Natural killer cell (primary cell): ENCODE measurements around the gene XXYLT1. TPM values are rescaled to one million over a fixed set of nuclear protein-coding genes. Genes with fewer than 3 reads are reported as not detected.
A peak's percentile ranks its signal among the peaks of the same experiment; 100 is the strongest.

ENCODE experiments used
- ATAC-seq, 3 donors: fragments of 150-1000 bp in 2 of 3; fragments of 200-7000 bp in 1 of 3; cut with Tn5 transposase; 1 replicate in 1 of 3; 2 replicates in 2 of 3; pipeline ENCODE4 v1.10.0; 2021; ENCODE audit warnings: mild to moderate bottlenecking in 2 of 3, moderate library complexity in 2 of 3
- DNase-seq, 2 donors: peaks; one replicate each; pipeline versions ENCODE4 v3.0.0 to v3.0.0-alpha.2; 2013 to 2021; ENCODE audit warnings: mixed read lengths in 1 of 2
- H3K27ac ChIP-seq: one replicate; pipeline ENCODE4 v1.5.1; 2013; ENCODE audit warnings: mild to moderate bottlenecking, low read length
- H3K27me3 ChIP-seq: one replicate; pipeline ENCODE4 v1.6.1; 2013; ENCODE audit warnings: low read length; ENCODE audit not compliant: control insufficient read depth, insufficient read depth
- H3K36me3 ChIP-seq: one replicate; pipeline ENCODE4 v1.6.1; 2013; ENCODE audit warnings: low read length; ENCODE audit not compliant: control insufficient read depth, insufficient read depth
- H3K4me1 ChIP-seq: one replicate; pipeline ENCODE4 v1.6.1; 2013; ENCODE audit warnings: low read length; ENCODE audit not compliant: control insufficient read depth, insufficient read depth
- H3K4me3 ChIP-seq: one replicate; pipeline ENCODE4 v1.5.1; 2013; ENCODE audit warnings: low read length
- H3K9me3 ChIP-seq: one replicate; pipeline ENCODE4 v1.6.1; 2013; ENCODE audit warnings: low read length; ENCODE audit not compliant: control insufficient read depth, insufficient read depth
- H3K27ac Mint-ChIP-seq, 2 donors: one replicate each; pipeline ENCODE4 v1.8.0; 2022; ENCODE audit warnings: mild to moderate bottlenecking in 2 of 2, mixed read lengths in 2 of 2, moderate library complexity in 1 of 2
- H3K27me3 Mint-ChIP-seq, 2 donors: one replicate each; pipeline ENCODE4 v1.8.0; 2022; ENCODE audit warnings: low read depth in 2 of 2, mixed read lengths in 2 of 2
- H3K36me3 Mint-ChIP-seq: one replicate; pipeline ENCODE4 v1.8.0; 2022; ENCODE audit warnings: mixed read lengths
- H3K4me1 Mint-ChIP-seq, 2 donors: one replicate each; pipeline ENCODE4 v1.8.0; 2022; ENCODE audit warnings: mixed read lengths in 2 of 2
- H3K4me3 Mint-ChIP-seq: one replicate; pipeline ENCODE4 v1.8.0; 2022; ENCODE audit warnings: mild to moderate bottlenecking, moderate library complexity, mixed read lengths
- H3K9me3 Mint-ChIP-seq, 2 donors: one replicate each; pipeline ENCODE4 v1.8.0; 2022; ENCODE audit warnings: mixed read lengths in 2 of 2
- CTCF ChIP-seq: fragments of 200-600 bp; IDR thresholded peaks from one replicate; pipeline ENCODE4 v1.8.0; 2022; ENCODE audit warnings: antibody characterized with exemption
- WGBS: methylation state at CpG from one replicate; pipeline ENCODE4 v1.1.7; 2013; ENCODE audit warnings: missing lambda C conversion rate; ENCODE audit not compliant: insufficient coverage; 5-methylcytosine and 5-hydroxymethylcytosine counted together
- intact Hi-C: fragments of 100-400 bp; cut with micrococcal nuclease; formaldehyde crosslinking; loops from one replicate; pipeline ENCODE4 v1.14.2; 2022
- total RNA-seq, 4 donors: library from RNA; stranded (reverse); fragments of 120-200 nt in 1 of 4; gene quantifications; one replicate each; pipeline versions ENCODE4 v1.2.3 to v1.2.4, GENCODE V29; 2013 to 2022

Gene XXYLT1
- total RNA-seq, 3 donors from 2014 or later (not counting 1 experiment from before 2014, with no cell fraction given) = 8.7 to 13.6 (median 10.2) TPM

DNA sequence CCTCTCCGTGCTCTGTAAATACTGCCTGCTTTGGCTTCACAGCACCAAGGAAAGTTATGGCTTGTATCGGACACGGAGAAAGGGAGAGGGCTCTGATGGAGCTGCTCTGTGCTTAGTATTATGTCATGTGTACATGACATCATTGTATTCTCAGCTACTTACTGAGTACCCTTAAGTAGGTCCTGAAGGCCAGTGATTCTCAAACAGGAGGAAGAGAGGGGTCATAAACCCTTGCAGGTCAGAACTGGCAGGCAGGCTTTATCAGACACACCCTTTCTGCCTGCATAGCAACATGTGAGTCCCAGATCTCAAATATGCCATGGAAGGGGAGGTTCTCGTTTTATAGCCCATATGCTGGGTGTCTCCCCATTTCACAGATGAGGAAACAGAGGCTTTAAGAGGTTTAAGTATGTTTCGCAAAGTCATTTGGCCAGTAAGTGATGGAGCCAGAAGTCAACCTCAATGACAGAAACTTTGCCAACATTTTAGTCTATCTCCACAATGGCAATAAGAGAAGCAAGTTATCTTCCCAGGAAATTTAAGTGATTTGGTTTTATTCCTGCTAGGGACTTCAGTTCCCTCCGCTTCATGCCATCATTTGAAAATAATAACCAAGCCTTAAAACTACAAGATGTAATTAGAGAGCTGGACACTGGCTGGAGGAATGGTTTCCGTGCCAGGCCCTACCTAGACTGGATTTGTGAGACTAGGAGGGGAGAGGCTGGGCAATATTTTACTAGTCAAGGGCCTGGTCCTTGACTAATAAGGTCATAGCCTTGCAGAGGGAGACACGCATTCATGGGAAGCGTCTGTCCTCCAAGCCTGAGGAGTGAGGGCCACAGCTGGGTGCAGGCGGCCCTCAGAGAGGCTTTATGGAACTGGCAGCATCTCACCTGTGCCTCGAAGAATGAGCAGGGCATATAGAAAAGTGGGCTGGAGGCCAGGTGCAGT is 133.0 kb downstream of the XXYLT1 start:
- Mint-ChIP-seq H3K27me3 (no peaks in the 10 kb centered on the region), H3K9me3 (peaks cover 2 to 3% of the 10 kb centered on the region in 2 donors), H3K36me3 (no peaks in the 10 kb centered on the region), H3K27ac (no peak overlapping the region), H3K4me1 (peaks cover 0 to 5% of the 10 kb centered on the region in 2 donors), H3K4me3 (no peak overlapping the region)
- Histone ChIP-seq H3K4me1 (no peaks in the 10 kb centered on the region), H3K4me3 (no peak overlapping the region), H3K27ac (no peak overlapping the region), H3K27me3 (no peaks in the 10 kb centered on the region), H3K36me3 (no peaks in the 10 kb centered on the region), H3K9me3 (peaks cover 8% of the 10 kb centered on the region)
- no peak for TF ChIP-seq CTCF
- intact Hi-C loops = no loop called here
- 97% methylated on average over 10 of the region's 11 CpGs for WGBS
- ATAC-seq = no peak
- no peak for DNase-seq

DNA sequence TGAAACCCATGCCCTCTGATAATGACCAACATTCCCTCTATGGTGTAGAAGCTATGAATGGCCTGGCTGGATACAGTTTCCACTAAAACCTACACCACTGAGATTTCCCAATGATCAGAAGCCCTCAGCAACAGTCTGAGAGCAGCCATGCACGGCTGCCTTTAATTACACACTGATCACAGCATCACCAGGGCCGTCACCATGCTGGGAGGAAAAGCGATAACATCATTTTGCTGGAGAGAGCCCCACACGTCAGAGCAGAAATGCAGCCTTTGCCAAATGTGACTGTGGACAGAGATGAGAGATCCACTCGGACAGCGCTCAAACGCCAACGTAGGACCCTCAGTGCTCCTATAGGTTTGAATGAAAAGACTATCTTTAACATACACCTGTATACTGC is 135.0 kb downstream of the XXYLT1 start:
- 74% methylated on average over 6 of the region's 8 CpGs for WGBS

DNA sequence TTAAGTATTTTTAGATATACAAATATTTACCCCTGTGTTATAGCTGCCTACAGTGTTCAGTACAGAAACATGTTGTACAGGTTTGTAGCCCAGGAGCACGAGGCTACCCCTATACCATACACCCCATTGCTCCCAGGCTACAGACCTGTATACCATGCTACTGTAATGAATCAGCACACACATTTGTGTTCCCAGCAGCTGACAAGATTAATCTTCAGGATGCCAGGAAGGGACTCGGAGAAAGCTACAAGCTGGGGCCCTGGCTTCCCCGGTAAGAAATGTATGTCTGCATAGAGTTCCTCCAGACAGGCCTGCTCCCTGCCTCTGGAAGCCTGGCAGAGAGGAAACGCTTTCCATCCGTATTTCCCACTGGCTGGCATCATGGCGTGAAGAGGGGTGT is 136.5 kb downstream of the XXYLT1 start:
- no peaks in the 10 kb centered on the region for H3K27me3 ChIP-seq
- Mint-ChIP-seq H3K36me3 (no peaks in the 10 kb centered on the region), H3K4me3 (no peak overlapping the region), H3K27me3 (no peaks in the 10 kb centered on the region), H3K27ac (no peak overlapping the region), H3K9me3 (no peaks in the 10 kb centered on the region), H3K4me1 (peaks cover 0 to 5% of the 10 kb centered on the region in 2 donors)
- intact Hi-C loops = no loop called here
- WGBS = 94% methylated on average over 6 of the region's 6 CpGs
- ATAC-seq = no peak
- no peak overlapping the region for H3K27ac ChIP-seq
- no peak for TF ChIP-seq CTCF
- no peaks in the 10 kb centered on the region for H3K36me3 ChIP-seq
- no peak overlapping the region for H3K4me3 ChIP-seq
- no peak for DNase-seq
- no peaks in the 10 kb centered on the region for H3K9me3 ChIP-seq
- no peaks in the 10 kb centered on the region for H3K4me1 ChIP-seq

More for the DNA sequence above, 135.0 kb downstream of the XXYLT1 start:
- no peak overlapping the region for H3K27ac Mint-ChIP-seq
- ATAC-seq (peak in 1 of 3 donors; percentile 42), DNase-seq (no peak)
- no peak overlapping the region for H3K4me3 Mint-ChIP-seq
- no peak overlapping the region for H3K27ac ChIP-seq
- TF ChIP-seq CTCF = no peak
- intact Hi-C loops = no loop called here
- no peaks in the 10 kb centered on the region for H3K27me3 ChIP-seq
- H3K4me1 Mint-ChIP-seq = peaks cover 0 to 5% of the 10 kb centered on the region in 2 donors
- no peaks in the 10 kb centered on the region for H3K4me1 ChIP-seq
- no peaks in the 10 kb centered on the region for H3K27me3 Mint-ChIP-seq
- no peaks in the 10 kb centered on the region for H3K36me3 ChIP-seq
- H3K36me3 Mint-ChIP-seq = no peaks in the 10 kb centered on the region
- peaks cover 2 to 3% of the 10 kb centered on the region in 2 donors for H3K9me3 Mint-ChIP-seq
- H3K4me3 ChIP-seq = no peak overlapping the region
- H3K9me3 ChIP-seq = peaks cover 8% of the 10 kb centered on the region
